Stimulated activated naive CD8-positive, alpha-beta T cell treated with anti-CD3 and anti-CD28 coated beads, Interleukin-15, Interleukin-2, amounts not matched to agents 100 U/mL and 50 U/mL, for 24 hours (primary cell): ENCODE results near the gene OTOA.
"Not testable (repeated sequence)": the region's sequence is repeated elsewhere in the genome, so short reads cannot be mapped to it uniquely, and the experiment has no call there.

Source experiments
- ATAC-seq: fragments of 150-1000 bp; cut with Tn5 transposase; one replicate; pipeline ENCODE4 v1.10.0; 2021
- DNase-seq: peaks from one replicate; pipeline ENCODE4 v3.0.0; 2021

The OTOA gene

GRCh38 chr16:21722771-21723455, 59.1 kb downstream of the OTOA start:
- ATAC-seq: no peak
- no peak for DNase-seq

- no peak for ATAC-seq
- DNase-seq: no peak
These were observed 59.8 kb downstream of the OTOA start for GRCh38 chr16:21723532-21723931.

- peak; percentile 22 for ATAC-seq
- no peak for DNase-seq
These were observed 63.6 kb downstream of the OTOA start for GRCh38 chr16:21727344-21727743.

- DNase-seq, ATAC-seq: not testable (repeated sequence)
These were observed 67.5 kb downstream of the OTOA start for GRCh38 chr16:21731233-21731632.

GRCh38 chr16:21740637-21741036, 76.9 kb downstream of the OTOA start:
- ATAC-seq, DNase-seq: not testable (repeated sequence)

- ATAC-seq: peak; percentile 65
- not testable (repeated sequence) for DNase-seq
These were observed 92.7 kb downstream of the OTOA start for GRCh38 chr16:21756192-21757079.

GRCh38 chr16:21757080-21757671, 93.4 kb downstream of the OTOA start:
- peak; percentile 77 for ATAC-seq

GRCh38 chr16:21768280-21768679, 104.5 kb downstream of the OTOA start:
- not testable (repeated sequence) for DNase-seq, ATAC-seq

More at GRCh38 chr16:21757080-21757671, 93.4 kb downstream of the OTOA start:
- not testable (repeated sequence) for DNase-seq

- not testable (repeated sequence) for DNase-seq, ATAC-seq
These were observed 105.0 kb downstream of the OTOA start for GRCh38 chr16:21768810-21769209.

GRCh38 chr16:21769284-21769683, 105.5 kb downstream of the OTOA start:
- not testable (repeated sequence) for ATAC-seq, DNase-seq

GRCh38 chr16:21770584-21770983, 106.8 kb downstream of the OTOA start:
- peak; percentile 72 for ATAC-seq

GRCh38 chr16:21772547-21773206, 108.9 kb downstream of the OTOA start:
- DNase-seq, ATAC-seq: not testable (repeated sequence)

More at GRCh38 chr16:21770584-21770983, 106.8 kb downstream of the OTOA start:
- not testable (repeated sequence) for DNase-seq

- ATAC-seq, DNase-seq: not testable (repeated sequence)
These were observed 109.4 kb downstream of the OTOA start for GRCh38 chr16:21773207-21773553.

GRCh38 chr16:21780525-21780924, 116.8 kb downstream of the OTOA start:
- not testable (repeated sequence) for DNase-seq, ATAC-seq

- not testable (repeated sequence) for DNase-seq
- ATAC-seq: peak; percentile 86
These were observed 126.7 kb downstream of the OTOA start for GRCh38 chr16:21790506-21790905.

GRCh38 chr16:21793310-21793709, 129.5 kb downstream of the OTOA start:
- not testable (repeated sequence) for ATAC-seq, DNase-seq

- ATAC-seq, DNase-seq: not testable (repeated sequence)
These were observed 134.8 kb downstream of the OTOA start for GRCh38 chr16:21798601-21799000.

GRCh38 chr16:21801538-21802374, 138.0 kb downstream of the OTOA start:
- peak; percentile 43 for ATAC-seq
- DNase-seq: not testable (repeated sequence)

GRCh38 chr16:21802375-21802663, 138.6 kb downstream of the OTOA start:
- ATAC-seq, DNase-seq: not testable (repeated sequence)
